Right lobe of liver (tissue), 4 donors: ENCODE measurements around the gene QRSL1.

ENCODE experiments used
- POLR2A ChIP-seq: fragments of 450-650 bp; IDR thresholded peaks from one replicate; pipeline ENCODE4 v1.6.1; 2017; ENCODE audit warnings: antibody characterized with exemption, mild to moderate bottlenecking
- TF ChIP-seq, protein P1 (sequence below), 4 donors: fragments of 200-600 bp in 3 of 4; fragments of 450-650 bp in 1 of 4; IDR thresholded peaks; one replicate each; pipeline versions ENCODE4 v1.5.1 to v1.8.0; 2016 to 2022; ENCODE audit warnings: antibody characterized with exemption in 4 of 4, mild to moderate bottlenecking in 2 of 4
- donor health status: DM: no; HTN: no; CAD: no.
- donor health status: DM: no; HTN: no; CAD: no.
- donor health status: DM: no; HTN: yes; CAD: no.

- TF ChIP-seq, protein P1, sequence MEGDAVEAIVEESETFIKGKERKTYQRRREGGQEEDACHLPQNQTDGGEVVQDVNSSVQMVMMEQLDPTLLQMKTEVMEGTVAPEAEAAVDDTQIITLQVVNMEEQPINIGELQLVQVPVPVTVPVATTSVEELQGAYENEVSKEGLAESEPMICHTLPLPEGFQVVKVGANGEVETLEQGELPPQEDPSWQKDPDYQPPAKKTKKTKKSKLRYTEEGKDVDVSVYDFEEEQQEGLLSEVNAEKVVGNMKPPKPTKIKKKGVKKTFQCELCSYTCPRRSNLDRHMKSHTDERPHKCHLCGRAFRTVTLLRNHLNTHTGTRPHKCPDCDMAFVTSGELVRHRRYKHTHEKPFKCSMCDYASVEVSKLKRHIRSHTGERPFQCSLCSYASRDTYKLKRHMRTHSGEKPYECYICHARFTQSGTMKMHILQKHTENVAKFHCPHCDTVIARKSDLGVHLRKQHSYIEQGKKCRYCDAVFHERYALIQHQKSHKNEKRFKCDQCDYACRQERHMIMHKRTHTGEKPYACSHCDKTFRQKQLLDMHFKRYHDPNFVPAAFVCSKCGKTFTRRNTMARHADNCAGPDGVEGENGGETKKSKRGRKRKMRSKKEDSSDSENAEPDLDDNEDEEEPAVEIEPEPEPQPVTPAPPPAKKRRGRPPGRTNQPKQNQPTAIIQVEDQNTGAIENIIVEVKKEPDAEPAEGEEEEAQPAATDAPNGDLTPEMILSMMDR (IDR thresholded peaks at IDR 0.05): no peak
- TF ChIP-seq POLR2A: no peak
These were observed 15.8 kb upstream of the QRSL1 start for GRCh38 chr6:106613590-106613989.
